Fibroblast of lung (primary cell): ENCODE results near the gene NTMT1. TPM values are rescaled to one million over a fixed set of nuclear protein-coding genes. Genes with fewer than 3 reads are reported as not detected.

Experiments used
- DNase-seq, 2 donors: peaks; one replicate each; pipeline versions ENCODE4 v3.0.0 to v3.0.0-alpha.2; 2010; ENCODE audit warnings: low read depth in 2 of 2
- H2AFZ ChIP-seq: 2 replicates; pipeline ENCODE4 v1.5.1; 2012; ENCODE audit warnings: low read length, control low read depth, inconsistent platforms
- H3K27ac ChIP-seq: 2 replicates; pipeline ENCODE4 v1.5.1; 2011; ENCODE audit warnings: low read length, control low read depth; ENCODE audit not compliant: insufficient read depth
- H3K27me3 ChIP-seq: 2 replicates; pipeline ENCODE4 v1.5.1; 2011; ENCODE audit warnings: mild to moderate bottlenecking, low read length; ENCODE audit not compliant: control insufficient read depth, insufficient read depth
- H3K36me3 ChIP-seq: 2 replicates; pipeline ENCODE4 v1.5.1; 2011; ENCODE audit warnings: low read length; ENCODE audit not compliant: control insufficient read depth, insufficient read depth
- H3K4me1 ChIP-seq: 2 replicates; pipeline ENCODE4 v1.5.1; 2011; ENCODE audit warnings: low read length; ENCODE audit not compliant: control insufficient read depth, insufficient read depth; ENCODE audit errors: extremely low read depth
- H3K4me2 ChIP-seq: 2 replicates; pipeline ENCODE4 v1.5.1; 2011; ENCODE audit warnings: low read length, control low read depth; ENCODE audit not compliant: insufficient read depth; ENCODE audit errors: extremely low read depth
- H3K4me3 ChIP-seq, 4 experiments: fragments of 200-600 bp in 1 of 4; sonication (generic) in 1 of 4; replicated peaks in 1 of 4; 2 replicates each; pipeline ENCODE4 v1.5.1; 2011 to 2016; ENCODE audit warnings: low read length in 4 of 4, low read depth in 3 of 4, mild to moderate bottlenecking in 3 of 4, control low read depth in 2 of 4, inconsistent platforms in 1 of 4, mixed read lengths in 1 of 4; ENCODE audit not compliant: insufficient read depth in 1 of 4; ENCODE audit errors: control extremely low read depth in 1 of 4
- H3K79me2 ChIP-seq: 2 replicates; pipeline ENCODE4 v1.5.1; 2012; ENCODE audit warnings: mild to moderate bottlenecking, low read length, inconsistent platforms; ENCODE audit not compliant: control insufficient read depth, insufficient read depth
- H3K9ac ChIP-seq: 2 replicates; pipeline ENCODE4 v1.5.1; 2011; ENCODE audit warnings: mild to moderate bottlenecking, low read length, control low read depth; ENCODE audit not compliant: insufficient read depth
- H3K9me3 ChIP-seq: 2 replicates; pipeline ENCODE4 v1.5.1; 2012; ENCODE audit warnings: low read depth, low read length; ENCODE audit not compliant: control insufficient read depth, insufficient read depth
- H4K20me1 ChIP-seq: 2 replicates; pipeline ENCODE4 v1.5.1; 2011; ENCODE audit warnings: low read length; ENCODE audit not compliant: control insufficient read depth, insufficient read depth; ENCODE audit errors: extremely low read depth
- EZH2 ChIP-seq: IDR thresholded peaks from 2 replicates; pipeline ENCODE4 v1.5.1; 2012; ENCODE audit warnings: low read length, control low read depth, mild to moderate bottlenecking; ENCODE audit errors: missing control alignments
- polyA plus RNA-seq, 2 donors: library from polyadenylated mRNA; depleted of rRNA in 1 of 2; stranded (reverse) in 1 of 2; unstranded in 1 of 2; fragments of >200 nt; gene quantifications; 2 replicates each; pipeline ENCODE4 v1.2.1, GENCODE V29; 2011 to 2012; ENCODE audit warnings: missing spikeins in 1 of 2
- total RNA-seq: library from RNA; depleted of rRNA; stranded (reverse); fragments of >200 nt; gene quantifications from 2 replicates; pipeline ENCODE4 v1.2.1, GENCODE V29; 2014
- TF ChIP-seq, protein P1 (sequence below), 2 donors: IDR thresholded peaks in 1 of 2; conservative IDR thresholded peaks in 1 of 2; 1 replicate in 1 of 2; 2 replicates in 1 of 2; pipeline ENCODE4 v1.5.1; 2011 to 2012; ENCODE audit warnings: low read length in 2 of 2, control low read depth in 1 of 2, inconsistent platforms in 1 of 2, low read depth in 1 of 2, mild to moderate bottlenecking in 1 of 2

The NTMT1 gene
- total and polyA plus RNA-seq, 2 donors (not counting 1 experiment from before 2014, with no cell fraction given), result 34.2 to 51.9 TPM

DNA sequence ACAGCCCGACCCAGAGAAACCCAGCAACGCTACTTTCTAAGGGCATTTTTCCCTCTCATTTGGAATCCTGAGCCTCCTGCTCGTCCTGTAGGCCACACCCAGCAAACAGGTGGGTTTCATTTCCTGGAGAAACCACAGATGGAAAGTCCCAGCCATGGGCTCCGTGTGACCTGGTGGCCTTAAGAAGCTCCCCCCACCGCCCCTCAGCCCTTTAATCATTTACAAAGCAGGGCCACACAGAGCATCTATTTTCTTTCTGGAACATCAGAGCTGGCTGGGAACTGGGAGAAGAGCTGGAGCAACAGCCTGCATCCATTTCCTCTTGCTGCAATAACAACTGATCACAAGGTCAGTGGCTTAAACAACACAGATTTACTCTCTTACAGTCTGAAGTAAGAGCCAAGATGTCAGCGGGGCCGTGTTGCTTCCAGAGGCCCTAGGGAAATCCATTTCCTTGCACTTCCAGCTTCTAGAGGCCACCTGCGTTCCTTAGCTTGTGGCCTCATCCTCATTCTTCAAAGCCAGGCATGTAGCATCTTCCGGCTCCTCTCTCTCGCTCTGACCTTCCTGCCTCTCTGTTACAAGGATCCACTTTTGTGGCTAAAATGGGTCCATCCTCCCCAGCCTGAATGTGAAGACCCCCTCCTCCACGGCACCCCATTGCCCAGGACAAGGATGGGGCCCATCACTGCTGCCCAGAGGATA, 45.6 kb upstream of the NTMT1 start:
- Histone ChIP-seq H2AFZ (no peak overlapping the region), H3K9me3 (no peaks in the 10 kb centered on the region), H3K4me1 (peaks cover 10% of the 10 kb centered on the region), H3K27me3 (no peaks in the 10 kb centered on the region), H3K36me3 (no peaks in the 10 kb centered on the region), H3K9ac (no peak overlapping the region), H4K20me1 (no peaks in the 10 kb centered on the region), H3K79me2 (no peaks in the 10 kb centered on the region), H3K27ac (no peak overlapping the region), H3K4me3 (no peak overlapping the region), H3K4me2 (no peak overlapping the region)
- no peak for DNase-seq
- no peak for TF ChIP-seq EZH2
- TF ChIP-seq, protein P1, sequence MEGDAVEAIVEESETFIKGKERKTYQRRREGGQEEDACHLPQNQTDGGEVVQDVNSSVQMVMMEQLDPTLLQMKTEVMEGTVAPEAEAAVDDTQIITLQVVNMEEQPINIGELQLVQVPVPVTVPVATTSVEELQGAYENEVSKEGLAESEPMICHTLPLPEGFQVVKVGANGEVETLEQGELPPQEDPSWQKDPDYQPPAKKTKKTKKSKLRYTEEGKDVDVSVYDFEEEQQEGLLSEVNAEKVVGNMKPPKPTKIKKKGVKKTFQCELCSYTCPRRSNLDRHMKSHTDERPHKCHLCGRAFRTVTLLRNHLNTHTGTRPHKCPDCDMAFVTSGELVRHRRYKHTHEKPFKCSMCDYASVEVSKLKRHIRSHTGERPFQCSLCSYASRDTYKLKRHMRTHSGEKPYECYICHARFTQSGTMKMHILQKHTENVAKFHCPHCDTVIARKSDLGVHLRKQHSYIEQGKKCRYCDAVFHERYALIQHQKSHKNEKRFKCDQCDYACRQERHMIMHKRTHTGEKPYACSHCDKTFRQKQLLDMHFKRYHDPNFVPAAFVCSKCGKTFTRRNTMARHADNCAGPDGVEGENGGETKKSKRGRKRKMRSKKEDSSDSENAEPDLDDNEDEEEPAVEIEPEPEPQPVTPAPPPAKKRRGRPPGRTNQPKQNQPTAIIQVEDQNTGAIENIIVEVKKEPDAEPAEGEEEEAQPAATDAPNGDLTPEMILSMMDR (conservative IDR thresholded peaks at IDR 0.05 in 1 of 2, IDR thresholded peaks at IDR 0.05 in 1 of 2; ENCODE audit: low read depth in 1 of 2, low read length in 2 of 2), result no peak

DNA sequence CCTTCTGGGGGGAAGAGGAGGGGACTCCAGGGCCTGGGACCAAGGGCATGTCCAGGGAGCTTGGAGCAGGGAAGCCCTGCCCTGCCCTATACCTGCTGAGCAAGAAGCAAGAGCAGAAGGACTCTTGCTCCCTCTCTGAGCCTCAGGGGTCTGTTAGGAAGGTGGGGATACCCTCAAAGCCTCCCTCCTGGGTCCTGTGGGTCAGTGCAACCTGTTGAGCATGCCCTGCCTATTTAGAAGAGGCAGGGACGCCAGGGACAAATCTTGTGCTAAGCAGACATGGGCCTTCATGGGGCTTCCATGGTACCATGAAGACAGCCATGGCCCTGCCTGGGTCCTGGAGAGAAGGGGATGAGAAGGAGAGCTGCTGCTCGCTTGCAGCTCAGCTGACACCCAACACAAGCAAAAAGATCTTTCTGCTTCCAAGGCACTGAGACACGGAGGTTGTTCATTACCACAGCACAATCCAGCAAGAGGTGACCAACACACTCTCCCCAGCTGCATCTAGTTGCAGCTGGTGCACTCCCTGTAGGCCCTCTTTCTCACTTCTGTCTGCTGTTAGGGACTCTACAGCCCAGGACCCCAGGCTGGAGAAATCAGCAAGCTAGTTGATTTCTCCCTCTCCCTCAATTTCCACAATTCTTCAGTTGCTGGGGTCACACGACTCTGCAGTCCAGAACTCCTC, 44.3 kb upstream of the NTMT1 start:
- DNase-seq, result no peak
- Histone ChIP-seq H3K4me2 (no peak overlapping the region), H3K9me3 (no peaks in the 10 kb centered on the region), H3K79me2 (no peaks in the 10 kb centered on the region), H3K9ac (no peak overlapping the region), H3K27me3 (no peaks in the 10 kb centered on the region), H2AFZ (no peak overlapping the region), H3K4me1 (peaks cover 2% of the 10 kb centered on the region), H3K4me3 (no peak overlapping the region), H3K36me3 (no peaks in the 10 kb centered on the region), H4K20me1 (no peaks in the 10 kb centered on the region), H3K27ac (no peak overlapping the region)
- TF ChIP-seq, protein P1 (conservative IDR thresholded peaks at IDR 0.05 in 1 of 2, IDR thresholded peaks at IDR 0.05 in 1 of 2; ENCODE audit: low read depth in 1 of 2, low read length in 2 of 2), result no peak
- no peak for TF ChIP-seq EZH2

DNA sequence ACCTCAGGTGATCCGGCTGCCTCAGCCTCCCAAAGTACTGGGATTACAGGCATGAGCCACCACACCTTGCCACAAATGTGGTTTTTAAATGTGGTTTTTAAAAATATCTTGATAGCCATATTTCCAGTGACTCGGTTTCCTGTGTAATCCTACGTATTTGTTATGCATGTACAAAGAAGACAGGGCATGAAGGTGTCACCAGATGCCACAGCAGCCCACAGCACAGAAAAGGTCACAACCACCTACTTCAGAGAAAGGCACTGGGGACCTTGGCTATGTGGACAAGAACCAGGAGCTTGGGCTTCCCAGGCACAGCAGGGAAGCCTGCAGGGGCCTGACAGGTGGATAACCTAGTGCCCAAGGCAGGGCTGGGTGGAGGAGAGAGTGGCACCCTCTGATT, 43.1 kb upstream of the NTMT1 start:
- H3K9me3 ChIP-seq, result no peaks in the 10 kb centered on the region
- no peak overlapping the region for H3K27ac ChIP-seq
- no peak for TF ChIP-seq EZH2
- TF ChIP-seq, protein P1 (conservative IDR thresholded peaks at IDR 0.05 in 1 of 2, IDR thresholded peaks at IDR 0.05 in 1 of 2; ENCODE audit: low read depth in 1 of 2, low read length in 2 of 2), result no peak
- no peaks in the 10 kb centered on the region for H3K36me3 ChIP-seq
- H3K4me3 ChIP-seq, result no peak overlapping the region
- H4K20me1 ChIP-seq, result no peaks in the 10 kb centered on the region
- no peak overlapping the region for H3K4me2 ChIP-seq
- no peaks in the 10 kb centered on the region for H3K79me2 ChIP-seq
- peaks cover 2% of the 10 kb centered on the region for H3K4me1 ChIP-seq
- no peak for DNase-seq
- no peak overlapping the region for H2AFZ ChIP-seq
- no peaks in the 10 kb centered on the region for H3K27me3 ChIP-seq
- no peak overlapping the region for H3K9ac ChIP-seq
